K562 (cell line): Measurements from ENCODE around the gene MDM4. TPM values are rescaled to one million over a fixed set of nuclear protein-coding genes. Genes with fewer than 3 reads are reported as not detected.
A peak's percentile ranks its signal among the peaks of the same experiment; 100 is the strongest.

Experiments
- CHD4 ChIP-seq: fragments of 200-600 bp; sonication (generic); IDR thresholded peaks from 3 replicates; pipeline ENCODE4 v1.6.1; 2012; ENCODE audit warnings: low read depth, mild to moderate bottlenecking, mixed read lengths, low read length, inconsistent platforms; ENCODE audit not compliant: insufficient read depth, insufficient replicate concordance, poor library complexity, severe bottlenecking
- GTF3C2 ChIP-seq: IDR thresholded peaks from 3 replicates; pipeline ENCODE4 v1.6.1; 2011; ENCODE audit warnings: borderline replicate concordance, mild to moderate bottlenecking, moderate library complexity; ENCODE audit not compliant: insufficient read length; ENCODE audit errors: extremely low read depth
- JUNB ChIP-seq: fragments of 450-650 bp; formaldehyde crosslinking; conservative IDR thresholded peaks from 2 replicates; pipeline ENCODE4 v1.4.0; 2020; ENCODE audit warnings: mild to moderate bottlenecking
- KDM2B ChIP-seq: fragments of 250-450 bp; sonication (Bioruptor Pico); IDR thresholded peaks from 2 replicates; pipeline ENCODE4 v1.8.0; 2021; ENCODE audit warnings: mild to moderate bottlenecking, moderate library complexity
- NR2C2 ChIP-seq, 2 experiments: fragments of 200-800 bp in 1 of 2; sonication (Bioruptor generic) in 1 of 2; sonication (generic) in 1 of 2; formaldehyde crosslinking in 1 of 2; IDR thresholded peaks; 2 replicates each; pipeline versions ENCODE4 v1.6.1 to v1.8.0; 2016 to 2022; ENCODE audit warnings: mild to moderate bottlenecking in 1 of 2, missing compliant biosample characterization in 1 of 2, missing genetic modification characterization in 1 of 2, missing genetic modification reagents in 1 of 2
- RERE ChIP-seq: sonication (generic); formaldehyde crosslinking; IDR thresholded peaks from 2 replicates; pipeline ENCODE4 v1.8.0; 2023; ENCODE audit warnings: missing genetic modification reagents, mild to moderate bottlenecking, borderline replicate concordance
- RNF2 ChIP-seq: sonication (generic); IDR thresholded peaks from 2 replicates; pipeline ENCODE4 v1.6.1; 2016
- polyA plus RNA-seq, 8 experiments: library from polyadenylated mRNA; depleted of rRNA in 4 of 8; stranded (reverse) in 5 of 8; unstranded in 3 of 8; fragments of >200 nt; fragmentation: Nextera tagmentation in 2 of 8; fragmentation: Illumina TruSeq in 1 of 8; extraction: Ambion mirVana in 2 of 8; extraction: Trizol in 1 of 8; gene quantifications; 2 replicates each; pipeline versions ENCODE4 v1.2.1 to v1.2.3, GENCODE V29; 2011 to 2014; ENCODE audit warnings: inconsistent platforms in 1 of 8, missing spikeins in 1 of 8
- total RNA-seq, 7 experiments: library from RNA; depleted of rRNA in 6 of 7; stranded (reverse); fragments of >200 nt in 6 of 7; fragmentation: Illumina TruSeq in 2 of 7; extraction: Trizol in 2 of 7; gene quantifications; 2 replicates each; pipeline versions ENCODE4 v1.2.1 to v1.2.3, GENCODE V29; 2011 to 2021; ENCODE audit warnings: low replicate concordance in 1 of 7

The MDM4 gene
- total and polyA plus RNA-seq, 9 of the 15 experiments (the other 6 are each of a cell fraction or from before 2014, with no cell fraction given): 3.3 to 61.7 (median 21.2) TPM

DNA sequence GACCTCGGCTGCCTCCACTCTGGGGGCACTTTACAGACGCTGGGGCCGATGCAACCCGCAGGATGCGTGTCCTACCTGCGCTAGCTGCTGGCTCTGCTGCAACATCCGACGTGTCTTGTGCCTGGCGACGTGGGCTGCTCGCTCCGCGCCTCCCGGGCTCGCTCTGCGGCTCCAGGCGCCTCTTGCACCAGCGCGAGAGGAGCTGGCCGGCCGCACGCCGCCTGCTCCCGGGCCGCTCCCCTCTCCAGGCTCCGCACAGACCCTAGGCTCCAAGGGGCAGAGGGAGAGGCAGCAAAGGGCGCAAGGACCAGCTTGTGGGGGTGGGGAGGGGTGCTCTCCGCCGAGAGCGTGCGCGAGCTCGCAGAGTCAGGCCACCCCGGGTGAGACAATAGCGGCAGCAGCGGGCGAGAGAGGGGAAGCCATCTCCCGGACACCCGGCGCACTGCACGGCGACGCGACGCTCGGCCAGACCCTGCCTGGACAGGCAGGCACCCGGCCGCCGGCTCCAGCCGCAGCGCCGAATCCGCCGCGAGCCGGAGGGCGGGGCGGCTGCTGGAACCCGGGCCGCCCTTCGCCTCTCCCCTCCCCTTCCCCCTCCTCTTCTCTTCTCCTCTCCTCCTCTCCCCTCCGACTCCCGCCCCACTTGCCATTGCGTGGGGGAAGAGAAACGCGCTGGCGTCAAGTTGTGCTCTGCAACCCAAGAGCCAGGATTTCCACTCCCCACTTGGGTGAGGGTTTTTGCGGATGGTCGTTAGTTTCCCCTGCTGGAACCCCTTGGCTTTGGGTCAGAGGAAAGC, 21.7 kb upstream of the MDM4 start, which contains the start of gene PIK3C2B (continued):
- TF ChIP-seq GTF3C2: no peak
- no peak for TF ChIP-seq CHD4
- no peak for TF ChIP-seq RERE (CRISPR knock-in tag)
- TF ChIP-seq NR2C2 (CRISPR knock-in tag; IDR thresholded peaks at IDR 0.05): 0 out of 2 replicates have a peak, but pooled peaks have one; percentile 36
- TF ChIP-seq NR2C2 (tag; IDR thresholded peaks at IDR 0.05): no peak; the same call in 1 of the 2 replicates
- peak; percentile 65; the same call in 1 of the 2 replicates for TF ChIP-seq RNF2
- no peak for TF ChIP-seq JUNB
- peak; percentile 96 for TF ChIP-seq KDM2B (CRISPR knock-in tag)
